CD4-positive, alpha-beta T cell (primary cell): ENCODE results near the gene GP1BA. TPM values are rescaled to one million over a fixed set of nuclear protein-coding genes. Genes with fewer than 3 reads are reported as not detected.
A peak's percentile ranks its signal among the peaks of the same experiment; 100 is the strongest.

Experiments used
- ATAC-seq: fragments of 200-7000 bp; cut with Tn5 transposase; one replicate; pipeline ENCODE4 v1.10.0; 2022; ENCODE audit warnings: mild to moderate bottlenecking; ENCODE audit not compliant: poor library complexity
- CTCF ChIA-PET: fragments of 350-600 bp; sonication (Branson Sonifier 250); formaldehyde crosslinking; loops from one replicate; lab custom pipeline; 2021; ENCODE audit warnings: antibody characterized with exemption, inconsistent platforms; lab: Charles Lee
- POLR2A ChIA-PET: fragments of 350-600 bp; sonication (Branson Sonifier 250); formaldehyde crosslinking; loops from one replicate; lab custom pipeline; 2021; ENCODE audit warnings: antibody characterized with exemption, inconsistent platforms; lab: Charles Lee
- DNase-seq, 14 experiments: peaks; one replicate each; pipeline ENCODE4 v3.0.0-alpha.2; 2013 to 2020; ENCODE audit warnings: mixed read lengths in 2 of 14
- H3K27ac ChIP-seq, 2 donors: one replicate each; pipeline versions ENCODE4 v1.5.1 to v1.7.0; 2013; ENCODE audit warnings: low read length in 2 of 2, low read depth in 1 of 2, mild to moderate bottlenecking in 1 of 2
- H3K27me3 ChIP-seq, 2 experiments: 1 replicate in 1 of 2; 2 replicates in 1 of 2; pipeline versions ENCODE4 v1.6.1 to v1.7.0; 2013; ENCODE audit warnings: low read length in 2 of 2, control low read depth in 1 of 2, mild to moderate bottlenecking in 1 of 2, moderate library complexity in 1 of 2; ENCODE audit not compliant: insufficient read depth in 2 of 2, control insufficient read depth in 1 of 2
- H3K36me3 ChIP-seq: one replicate; pipeline ENCODE4 v1.6.1; 2013; ENCODE audit warnings: low read length, control low read depth; ENCODE audit not compliant: insufficient read depth
- H3K4me1 ChIP-seq: one replicate; pipeline ENCODE4 v1.6.1; 2013; ENCODE audit warnings: low read length, control low read depth; ENCODE audit not compliant: insufficient read depth
- H3K4me3 ChIP-seq: one replicate; pipeline ENCODE4 v1.5.1; 2013; ENCODE audit warnings: mild to moderate bottlenecking, low read length, moderate library complexity
- H3K9me3 ChIP-seq, 2 experiments: 1 replicate in 1 of 2; 2 replicates in 1 of 2; pipeline versions ENCODE4 v1.6.1 to v1.7.0; 2013; ENCODE audit warnings: low read length in 2 of 2, mild to moderate bottlenecking in 2 of 2, control low read depth in 1 of 2, moderate library complexity in 1 of 2; ENCODE audit not compliant: control insufficient read depth in 1 of 2, insufficient read depth in 1 of 2
- H3K27ac Mint-ChIP-seq: one replicate; pipeline ENCODE4 v1.8.0; 2020; ENCODE audit warnings: mixed read lengths
- H3K27me3 Mint-ChIP-seq: one replicate; pipeline ENCODE4 v1.8.0; 2021; ENCODE audit warnings: mixed read lengths
- H3K36me3 Mint-ChIP-seq: one replicate; pipeline ENCODE4 v1.8.0; 2021; ENCODE audit warnings: low read depth, mixed read lengths
- H3K4me1 Mint-ChIP-seq: one replicate; pipeline ENCODE4 v1.8.0; 2021; ENCODE audit warnings: low read depth, mixed read lengths
- H3K4me3 Mint-ChIP-seq: one replicate; pipeline ENCODE4 v1.8.0; 2020; ENCODE audit warnings: mild to moderate bottlenecking, mixed read lengths
- H3K9me3 Mint-ChIP-seq: one replicate; pipeline ENCODE4 v1.8.0; 2020; ENCODE audit warnings: mixed read lengths
- intact Hi-C, 2 experiments: fragments of 100-400 bp; cut with DNase I in 1 of 2; cut with micrococcal nuclease in 1 of 2; formaldehyde crosslinking; loops; one replicate each; pipeline versions ENCODE4 v1.15.1 to v1.9.0; 2023 to 2025; cut with DNase I, micrococcal nuclease
- total RNA-seq, 174 experiments: library from RNA in 2 of 174; stranded (reverse) in 2 of 174; gene quantifications; one replicate each; pipeline ENCODE4 v1.2.3 and lab custom pipeline; 2021 to 2026
- TF ChIP-seq, protein P1 (sequence below): fragments of 200-600 bp; IDR thresholded peaks from one replicate; pipeline ENCODE4 v1.8.0; 2022; ENCODE audit warnings: antibody characterized with exemption, mild to moderate bottlenecking

Gene GP1BA
- total RNA-seq, 2 experiments from 2014 or later: not detected

DNA sequence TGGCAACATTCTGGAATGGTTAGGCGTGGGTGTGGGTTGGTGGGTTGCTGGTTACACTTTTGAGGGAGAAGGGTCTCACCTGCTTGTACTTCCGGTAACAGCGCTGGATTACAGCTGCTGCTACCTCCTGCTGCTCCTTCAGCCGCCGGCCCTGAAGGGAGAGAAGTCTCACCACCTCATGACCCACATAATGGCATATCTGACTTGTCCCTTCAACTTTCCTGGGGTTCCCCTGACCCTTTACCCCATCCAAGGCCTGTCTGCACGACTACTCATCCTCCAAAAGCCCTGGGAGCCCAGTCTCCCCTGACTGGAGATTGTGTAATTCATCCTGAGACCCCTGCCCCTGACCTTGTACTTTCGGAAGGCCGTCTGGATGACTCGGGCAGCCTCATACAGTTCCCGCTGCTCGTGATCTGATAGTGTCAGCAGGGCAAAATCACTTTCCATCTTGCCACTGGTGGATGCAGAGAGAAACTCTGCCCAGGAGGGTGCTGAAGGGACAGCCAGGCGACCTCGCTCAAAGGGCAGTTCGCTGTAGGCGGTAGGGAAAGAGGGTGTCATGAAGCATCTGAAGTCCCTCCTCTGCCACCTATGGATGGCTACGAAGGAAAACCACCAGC is 37.6 kb downstream of the GP1BA start:
- DNase-seq: peak in 1 of 14 experiments; percentile 47
- intact Hi-C loops: loop anchor here in 1 of 2 experiments (10.0 kb wide), 2 partner anchors 175 to 605 kb away; partner anchors contain the start of genes PSMB6 and UBE2G1
- Mint-ChIP-seq H3K4me1 (peaks cover 13% of the 10 kb centered on the region), H3K4me3 (peak overlapping the region; percentile 78), H3K27me3 (no peaks in the 10 kb centered on the region), H3K36me3 (peaks cover 48% of the 10 kb centered on the region), H3K27ac (no peak overlapping the region), H3K9me3 (no peaks in the 10 kb centered on the region)
- Histone ChIP-seq H3K27ac (peak overlapping the region in 1 of 2 donors; percentile 27), H3K4me1 (peaks cover 38% of the 10 kb centered on the region), H3K9me3 (no peaks in the 10 kb centered on the region), H3K27me3 (no peaks in the 10 kb centered on the region), H3K4me3 (no peak overlapping the region), H3K36me3 (peaks cover 42% of the 10 kb centered on the region)
- TF ChIP-seq, protein P1, sequence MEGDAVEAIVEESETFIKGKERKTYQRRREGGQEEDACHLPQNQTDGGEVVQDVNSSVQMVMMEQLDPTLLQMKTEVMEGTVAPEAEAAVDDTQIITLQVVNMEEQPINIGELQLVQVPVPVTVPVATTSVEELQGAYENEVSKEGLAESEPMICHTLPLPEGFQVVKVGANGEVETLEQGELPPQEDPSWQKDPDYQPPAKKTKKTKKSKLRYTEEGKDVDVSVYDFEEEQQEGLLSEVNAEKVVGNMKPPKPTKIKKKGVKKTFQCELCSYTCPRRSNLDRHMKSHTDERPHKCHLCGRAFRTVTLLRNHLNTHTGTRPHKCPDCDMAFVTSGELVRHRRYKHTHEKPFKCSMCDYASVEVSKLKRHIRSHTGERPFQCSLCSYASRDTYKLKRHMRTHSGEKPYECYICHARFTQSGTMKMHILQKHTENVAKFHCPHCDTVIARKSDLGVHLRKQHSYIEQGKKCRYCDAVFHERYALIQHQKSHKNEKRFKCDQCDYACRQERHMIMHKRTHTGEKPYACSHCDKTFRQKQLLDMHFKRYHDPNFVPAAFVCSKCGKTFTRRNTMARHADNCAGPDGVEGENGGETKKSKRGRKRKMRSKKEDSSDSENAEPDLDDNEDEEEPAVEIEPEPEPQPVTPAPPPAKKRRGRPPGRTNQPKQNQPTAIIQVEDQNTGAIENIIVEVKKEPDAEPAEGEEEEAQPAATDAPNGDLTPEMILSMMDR: no peak
- CTCF ChIA-PET: interaction anchor here (2.4 kb wide), 2 partner anchors 17 to 61 kb away, joined by 9 to 12 read pairs; partner anchors contain the start of gene CAMTA2
- POLR2A ChIA-PET: interaction anchor here (3.1 to 9.8 kb wide), 5 partner anchors 10 to 36 kb away, joined by 10 to 350 read pairs (median 50); partner anchors contain the start of genes CAMTA2, ENO3, PFN1 and RNF167
- ATAC-seq: no peak

DNA sequence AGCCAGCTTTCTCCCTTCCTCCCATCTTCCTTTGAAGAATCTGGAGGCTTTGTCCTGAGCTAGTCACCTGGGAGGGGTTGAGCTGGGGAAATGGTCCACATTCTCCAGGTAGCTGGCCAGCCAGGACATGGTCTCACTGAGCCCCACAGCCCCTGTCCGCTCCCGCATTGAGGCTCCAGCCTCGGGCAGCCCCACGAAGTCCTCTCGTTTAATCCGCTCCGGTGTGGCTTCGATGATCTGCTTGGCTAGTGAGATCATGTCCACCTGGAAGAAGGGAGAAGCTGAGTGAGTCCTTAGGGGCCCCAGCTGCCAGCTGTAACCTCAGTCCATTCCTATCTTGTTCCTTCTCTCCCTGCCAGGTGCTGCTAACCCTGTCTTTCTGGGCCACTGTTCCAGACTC is 38.2 kb downstream of the GP1BA start:
- Mint-ChIP-seq H3K9me3 (no peaks in the 10 kb centered on the region), H3K36me3 (peaks cover 52% of the 10 kb centered on the region), H3K27me3 (no peaks in the 10 kb centered on the region), H3K27ac (peak overlapping the region; percentile 0), H3K4me3 (peak overlapping the region; percentile 40), H3K4me1 (peaks cover 13% of the 10 kb centered on the region)
- Histone ChIP-seq H3K36me3 (peaks cover 47% of the 10 kb centered on the region), H3K4me3 (no peak overlapping the region), H3K4me1 (peaks cover 38% of the 10 kb centered on the region), H3K27ac (peak overlapping the region in 1 of 2 donors; percentile 27), H3K9me3 (no peaks in the 10 kb centered on the region), H3K27me3 (no peaks in the 10 kb centered on the region)
- ATAC-seq (no peak), DNase-seq (no peak)
- TF ChIP-seq, protein P1: no peak
- CTCF ChIA-PET: interaction anchor here (2.4 kb wide), 1 partner anchor 61 kb away, joined by 9 read pairs; no protein-coding TSS in a partner anchor
- POLR2A ChIA-PET: interaction anchor here (0.9 to 9.8 kb wide), 3 partner anchors 16 to 30 kb away, joined by 3 to 350 read pairs (median 195); partner anchors contain the start of genes ENO3, PFN1, RNF167 and SLC25A11
- intact Hi-C loops: no loop called here

DNA sequence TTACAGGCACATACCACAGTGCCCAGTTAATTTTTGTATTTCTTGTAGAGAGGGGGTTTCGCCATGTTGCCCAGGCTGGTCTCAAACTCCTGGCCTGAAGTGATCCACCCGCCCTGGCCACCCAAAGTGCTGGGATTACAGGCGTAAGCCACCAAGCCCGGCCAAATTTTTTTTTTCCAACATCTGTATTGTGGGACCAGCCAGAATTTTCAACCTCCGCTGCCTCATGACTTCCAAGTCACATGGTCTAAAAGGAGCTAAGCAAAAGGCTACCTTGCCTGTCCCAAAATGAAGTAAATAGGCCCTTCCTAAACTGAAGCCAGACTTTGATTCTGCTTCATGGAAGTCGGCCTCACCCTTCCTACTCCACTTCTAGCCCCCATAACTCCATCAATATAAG is 39.7 kb downstream of the GP1BA start:
- ATAC-seq (no peak), DNase-seq (no peak)
- POLR2A ChIA-PET: interaction anchor here (7.3 to 9.8 kb wide), 2 partner anchors 23 to 32 kb away, joined by 195 to 350 read pairs; partner anchors contain the start of genes ENO3, PFN1, RNF167 and SLC25A11
- Mint-ChIP-seq H3K4me1 (peaks cover 8% of the 10 kb centered on the region), H3K9me3 (no peaks in the 10 kb centered on the region), H3K36me3 (peaks cover 52% of the 10 kb centered on the region), H3K27me3 (no peaks in the 10 kb centered on the region), H3K4me3 (no peak overlapping the region), H3K27ac (no peak overlapping the region)
- TF ChIP-seq, protein P1: no peak
- Histone ChIP-seq H3K4me3 (no peak overlapping the region), H3K9me3 (no peaks in the 10 kb centered on the region), H3K27me3 (no peaks in the 10 kb centered on the region), H3K4me1 (peaks cover 30% of the 10 kb centered on the region), H3K27ac (no peak overlapping the region), H3K36me3 (peaks cover 55% of the 10 kb centered on the region)
- intact Hi-C loops: no loop called here
- CTCF ChIA-PET: interaction anchor here (1.1 to 2.4 kb wide), 2 partner anchors 15 to 63 kb away, joined by 4 to 9 read pairs; partner anchors contain the start of gene CAMTA2
